Measurements from ENCODE around the gene CACNA1S. TPM values are rescaled to one million over a fixed set of nuclear protein-coding genes. Genes with fewer than 3 reads are reported as not detected.
A peak's percentile ranks its signal among the peaks of the same experiment; 100 is the strongest.

Gene CACNA1S
- total RNA-seq, 1 experiment from 2014 or later: not detected

GRCh38 chr1:201147396-201148015, 35.3 kb upstream of the CACNA1S start:
- no peak overlapping the region for H3T11ph ChIP-seq (ENCODE audit: low read length)
- no peak overlapping the region for H2BK12ac ChIP-seq (ENCODE audit: insufficient read length, low read depth, low read length)
- peaks cover 64 to 99% (median 96%) of the 10 kb centered on the region in 3 experiments for H3K36me3 Mint-ChIP-seq (ENCODE audit: insufficient read depth in 1 of 3, low read depth in 3 of 3)
- no peak overlapping the region for H3K4ac ChIP-seq (ENCODE audit: low read depth, low read length)
- no CpG with 5 or more reads among the region's 13 CpGs for WGBS (ENCODE audit: extremely low coverage, insufficient read length, low lambda C conversion rate)
- no peaks in the 10 kb centered on the region for H3K27me3 ChIP-seq (ENCODE audit: insufficient read depth, low read length)
- H4K5ac ChIP-seq (ENCODE audit: insufficient read length, low read depth, low read length): no peak overlapping the region
- no peak overlapping the region for H3K4me3 Mint-ChIP-seq
- no peak overlapping the region for H2BK15ac ChIP-seq (ENCODE audit: low read depth, low read length)
- H4K8ac ChIP-seq (replicated peaks; ENCODE audit: insufficient read length, low read depth, low read length): no peak overlapping the region
- DNase-seq: no peak
- no peak overlapping the region for H3K56ac ChIP-seq (ENCODE audit: insufficient read length, low read depth, low read length)
- peak overlapping the region in 2 of 3 experiments; percentile 41 to 64; a peak in 3 of 7 replicates for H3K27ac Mint-ChIP-seq
- no peak overlapping the region for H2BK5ac ChIP-seq (ENCODE audit: insufficient read length, low read length)
- H3K4me1 Mint-ChIP-seq: peaks cover under 1 to 2% of the 10 kb centered on the region in 2 experiments
- H3K18ac ChIP-seq (ENCODE audit: insufficient read length, low read depth, low read length): no peak overlapping the region
- H3K23ac ChIP-seq (ENCODE audit: insufficient read length, low read depth, low read length): no peak overlapping the region
- H4K20me1 ChIP-seq (ENCODE audit: control insufficient read depth, insufficient read depth, insufficient read length): no peaks in the 10 kb centered on the region
- H2BK120ac ChIP-seq (ENCODE audit: low read depth, low read length, poor library complexity, severe bottlenecking): no peak overlapping the region
- H3K9me3 Mint-ChIP-seq: no peaks in the 10 kb centered on the region
- H3K79me2 ChIP-seq (ENCODE audit: insufficient read depth, low read length): no peaks in the 10 kb centered on the region
- no peak overlapping the region for H3K14ac ChIP-seq (ENCODE audit: insufficient read depth, low read length)
- H2AK5ac ChIP-seq (ENCODE audit: insufficient read length, low read length): no peak overlapping the region
- H3K27ac ChIP-seq (ENCODE audit: insufficient read length, low read depth, low read length): no peak overlapping the region
- no peak overlapping the region for H3K9ac ChIP-seq (ENCODE audit: extremely low read depth, insufficient read length, low read length)
- H3K79me1 ChIP-seq (ENCODE audit: insufficient read depth, low read depth, low read length, poor library complexity, severe bottlenecking): peaks cover 2% of the 10 kb centered on the region
- no peaks in the 10 kb centered on the region for H3K27me3 Mint-ChIP-seq (ENCODE audit: low read depth)
- H2BK20ac ChIP-seq (ENCODE audit: low read depth, low read length, poor library complexity, severe bottlenecking): no peak overlapping the region
- H2AFZ ChIP-seq (ENCODE audit: low read length): no peak overlapping the region
- no peaks in the 10 kb centered on the region for H3K23me2 ChIP-seq (ENCODE audit: insufficient read length, low read depth, low read length, poor library complexity, severe bottlenecking)
- H3K9me3 ChIP-seq (ENCODE audit: control insufficient read depth, low read depth, low read length): no peaks in the 10 kb centered on the region
- no peaks in the 10 kb centered on the region for H3K4me1 ChIP-seq (ENCODE audit: insufficient read depth, low read length)
- no peak overlapping the region for H3K4me2 ChIP-seq (ENCODE audit: insufficient read depth, insufficient read length, low read length)
- TF ChIP-seq CTCF (conservative IDR thresholded peaks at IDR 0.05): no peak
- no peak overlapping the region for H4K91ac ChIP-seq (ENCODE audit: insufficient read length, low read depth, low read length)

Data from H9 (cell line).